Lung (tissue), 12 donors: ENCODE measurements around the gene NFE2L2. TPM values are rescaled to one million over a fixed set of nuclear protein-coding genes. Genes with fewer than 3 reads are reported as not detected.

Source experiments
- ATAC-seq: fragments of 200-7000 bp; cut with Tn5 transposase; one replicate; pipeline ENCODE4 v1.9.1; 2020; ENCODE audit warnings: moderate number of reproducible peaks; ENCODE audit not compliant: insufficient read depth, low FRiP score
- DNase-seq, 3 donors: peaks; one replicate each; pipeline ENCODE4 v3.0.0-alpha.2; 2013 to 2017
- H3K27ac ChIP-seq, 2 donors: one replicate each; pipeline ENCODE4 v1.5.1; 2013; ENCODE audit warnings: mild to moderate bottlenecking in 2 of 2, moderate library complexity in 2 of 2, control low read depth in 1 of 2, inconsistent platforms in 1 of 2, low read depth in 1 of 2, low read length in 1 of 2
- H3K27me3 ChIP-seq, 3 donors: one replicate each; pipeline ENCODE4 v1.5.1; 2013; ENCODE audit warnings: low read length in 2 of 3; ENCODE audit not compliant: control insufficient read depth in 3 of 3, insufficient read depth in 3 of 3
- H3K36me3 ChIP-seq, 4 donors: one replicate each; pipeline ENCODE4 v1.5.1; 2013; ENCODE audit warnings: low read length in 4 of 4, mild to moderate bottlenecking in 1 of 4, moderate library complexity in 1 of 4; ENCODE audit not compliant: control insufficient read depth in 4 of 4, insufficient read depth in 4 of 4
- H3K4me1 ChIP-seq, 5 donors: one replicate each; pipeline ENCODE4 v1.5.1; 2013; ENCODE audit warnings: low read length in 5 of 5, mild to moderate bottlenecking in 2 of 5, moderate library complexity in 1 of 5; ENCODE audit not compliant: control insufficient read depth in 5 of 5, insufficient read depth in 5 of 5
- H3K4me3 ChIP-seq: one replicate; pipeline ENCODE4 v1.5.1; 2013; ENCODE audit warnings: mild to moderate bottlenecking, control low read depth, moderate library complexity
- H3K9ac ChIP-seq, 2 donors: one replicate each; pipeline ENCODE4 v1.5.1; 2013; ENCODE audit warnings: low read length in 2 of 2, control low read depth in 1 of 2; ENCODE audit not compliant: insufficient read depth in 1 of 2
- H3K9me3 ChIP-seq, 4 donors: one replicate each; pipeline ENCODE4 v1.5.1; 2013; ENCODE audit warnings: low read length in 3 of 4, mild to moderate bottlenecking in 1 of 4, moderate library complexity in 1 of 4; ENCODE audit not compliant: control insufficient read depth in 4 of 4, insufficient read depth in 3 of 4
- CTCF ChIP-seq: IDR thresholded peaks from 2 replicates; pipeline ENCODE4 v1.5.1; 2012; ENCODE audit warnings: mild to moderate bottlenecking; ENCODE audit errors: control extremely low read depth, extremely low read depth
- WGBS, 2 donors: extraction: QIAGEN DNeasy Blood & Tissue Kit; methylation state at CpG; one replicate each; pipeline ENCODE4 v1.1.7; 2013; 5-methylcytosine and 5-hydroxymethylcytosine counted together
- polyA plus RNA-seq, 2 donors: library from polyadenylated mRNA; stranded (reverse); fragments of 200-250 nt; gene quantifications; one replicate each; pipeline ENCODE4 v1.2.1, GENCODE V29; 2013
- total RNA-seq, 2 donors: library from RNA; depleted of rRNA in 1 of 2; stranded (reverse); fragments of >200 nt in 1 of 2; gene quantifications; one replicate each; pipeline ENCODE4 v1.2.1, GENCODE V29; 2014 to 2021
- donor health status: control.
- donor health status: control.
- donor health status: Bipolar disorder and iron deficiency.
- donor health status: healthy.
- donor health status: DM: yes; HTN: yes; CAD: no.

Gene NFE2L2
- total and polyA plus RNA-seq, 4 donors, result 45.5 to 145 (median 80.6) TPM

- peak overlapping the region in 1 of 2 donors; percentile 69 for H3K27ac ChIP-seq
- no peaks in the 10 kb centered on the region for H3K27me3 ChIP-seq
- H3K4me1 ChIP-seq, result peaks cover 9 to 34% (median 21%) of the 10 kb centered on the region in 5 donors
- H3K9ac ChIP-seq, result peak overlapping the region in 1 of 2 donors; percentile 98
- WGBS, 2 donors, result 24 to 25% methylated on average over 5 of the region's 5 CpGs
- TF ChIP-seq CTCF, result no peak
- ATAC-seq (no peak), DNase-seq (peak in 1 of 3 donors; percentile 34)
- H3K36me3 ChIP-seq, result peaks cover 0 to 4% (median 0%) of the 10 kb centered on the region in 4 donors
- no peaks in the 10 kb centered on the region for H3K9me3 ChIP-seq
- peak overlapping the region; percentile 9 for H3K4me3 ChIP-seq
Observed at GRCh38 chr2:177261116-177262060, 3.1 kb downstream of the NFE2L2 start.

DNA sequence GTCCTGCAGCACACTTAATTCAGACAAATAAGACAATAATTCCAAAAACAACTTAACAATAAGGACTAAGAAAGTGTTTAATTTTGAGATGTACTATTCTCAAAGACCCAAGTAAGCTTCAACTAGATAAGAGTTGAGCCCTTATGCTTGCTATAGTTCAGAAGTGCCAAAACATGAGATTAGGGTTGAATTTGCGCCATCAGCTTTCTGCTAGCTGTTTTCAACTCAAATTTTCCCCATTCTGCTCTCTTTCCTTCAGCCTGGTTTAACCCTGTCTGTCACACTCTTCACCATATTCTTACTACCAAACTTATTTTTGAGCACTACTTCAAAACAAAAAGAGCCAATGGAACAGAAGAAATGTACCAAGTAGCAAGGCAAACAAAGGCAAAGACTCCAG, 4.1 kb downstream of the NFE2L2 start:
- 65 to 66% methylated on average over 1 of the region's 1 CpG for WGBS, 2 donors
- peak overlapping the region in 1 of 2 donors; percentile 25 for H3K27ac ChIP-seq

DNA sequence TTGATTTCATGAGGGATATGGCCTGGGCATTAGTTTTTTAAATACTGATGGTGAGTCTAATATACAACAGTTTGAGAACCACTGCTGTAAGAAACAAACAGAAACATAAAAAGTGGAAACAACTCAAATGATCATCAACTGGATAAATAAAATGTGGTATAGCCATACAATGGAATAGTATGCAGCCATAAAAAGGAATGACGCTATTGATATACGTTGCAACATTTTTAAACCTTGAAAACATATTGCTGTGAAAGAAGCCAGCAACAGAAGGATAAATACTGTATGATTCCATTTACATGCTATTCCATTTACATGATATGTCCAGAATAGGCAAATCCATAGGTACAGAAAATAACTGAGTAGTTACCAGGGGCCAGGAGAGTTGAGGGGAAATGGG, 6.5 kb downstream of the NFE2L2 start:
- 97 to 100% methylated on average over 2 of the region's 2 CpGs for WGBS, 2 donors
- H3K27me3 ChIP-seq, result no peaks in the 10 kb centered on the region
- peaks cover 10 to 58% (median 17%) of the 10 kb centered on the region in 5 donors for H3K4me1 ChIP-seq
- no peak for TF ChIP-seq CTCF
- no peak for ATAC-seq
- no peak overlapping the region for H3K27ac ChIP-seq
- no peak for DNase-seq
- H3K9ac ChIP-seq, result no peak overlapping the region
- peaks cover 0 to 4% (median 2%) of the 10 kb centered on the region in 4 donors for H3K36me3 ChIP-seq
- no peak overlapping the region for H3K4me3 ChIP-seq
- H3K9me3 ChIP-seq, result no peaks in the 10 kb centered on the region

More for the DNA sequence above, 4.1 kb downstream of the NFE2L2 start:
- Histone ChIP-seq H3K4me1 (peaks cover 10 to 38% (median 17%) of the 10 kb centered on the region in 5 donors), H3K27me3 (no peaks in the 10 kb centered on the region), H3K9me3 (no peaks in the 10 kb centered on the region), H3K9ac (no peak overlapping the region), H3K36me3 (peaks cover 0 to 4% (median 0%) of the 10 kb centered on the region in 4 donors), H3K4me3 (no peak overlapping the region)
- ATAC-seq (no peak), DNase-seq (peak in 1 of 3 donors; percentile 40)
- no peak for TF ChIP-seq CTCF
